ENCODE results near the gene PPFIA3.

Gene PPFIA3

DNA sequence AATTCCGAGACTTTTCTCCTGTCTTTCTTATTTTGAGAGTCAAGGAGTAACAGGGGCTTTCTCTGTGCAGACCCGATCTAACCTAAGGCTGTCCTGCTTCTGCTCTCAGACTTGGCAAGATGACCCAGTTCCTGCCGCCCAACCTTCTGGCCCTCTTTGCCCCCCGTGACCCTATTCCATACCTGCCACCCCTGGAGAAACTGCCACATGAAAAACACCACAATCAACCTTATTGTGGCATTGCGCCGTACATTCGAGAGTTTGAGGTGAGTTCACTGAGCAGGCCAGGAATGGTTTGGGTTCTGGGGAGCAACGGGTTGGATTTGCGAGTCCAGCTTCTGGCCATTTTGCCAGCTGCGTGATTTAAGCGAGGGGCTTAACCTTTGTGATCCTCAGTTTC lies 33.0 kb upstream of the PPFIA3 start:
- Histone ChIP-seq H3K27me3 (ENCODE audit: control insufficient read depth, insufficient read depth, low read length) (no peaks in the 10 kb centered on the region), H3K9me3 (ENCODE audit: control insufficient read depth, low read length) (no peaks in the 10 kb centered on the region), H3K9ac (ENCODE audit: low read length) (peak overlapping the region; percentile 93), H3K36me3 (ENCODE audit: control insufficient read depth, insufficient read depth, low read length) (peaks cover 12% of the 10 kb centered on the region), H3K4me3 (ENCODE audit: low read length) (peak overlapping the region; percentile 89), H3K4me1 (ENCODE audit: control insufficient read depth, insufficient read depth, low read length) (peaks cover 16% of the 10 kb centered on the region)

DNA sequence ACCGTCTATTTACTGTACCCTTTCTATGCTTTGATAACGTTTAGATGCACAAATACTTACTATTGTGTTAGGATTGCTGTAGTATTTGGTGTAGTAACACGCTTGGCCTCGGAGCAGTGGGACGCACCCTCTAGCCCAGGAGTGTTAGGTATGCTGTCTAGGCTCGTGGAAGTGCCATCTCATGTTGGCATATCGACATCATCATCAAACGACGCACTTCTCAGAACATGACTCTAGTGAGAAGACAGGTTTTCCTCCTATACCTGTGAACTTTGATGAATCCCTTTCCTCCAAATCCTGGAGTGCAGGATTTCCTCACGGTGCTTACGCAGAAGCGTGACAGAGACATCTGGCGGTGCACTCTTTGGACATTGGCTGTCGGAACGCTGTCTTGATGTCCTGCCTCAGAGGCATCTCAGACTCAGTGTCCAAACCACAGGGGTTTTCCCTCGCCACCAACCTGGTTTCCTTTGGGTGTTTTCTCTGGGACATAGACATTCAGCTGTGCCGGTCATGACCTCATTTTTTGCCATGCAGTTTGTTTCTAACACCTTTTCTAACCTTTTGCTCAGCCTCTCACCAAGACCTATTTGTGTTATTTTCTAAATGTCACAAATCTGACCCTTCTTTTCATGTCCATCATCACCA lies 27.8 kb upstream of the PPFIA3 start:
- Histone ChIP-seq H3K9me3 (ENCODE audit: control insufficient read depth, low read length) (no peaks in the 10 kb centered on the region), H3K36me3 (ENCODE audit: control insufficient read depth, insufficient read depth, low read length) (peaks cover 12% of the 10 kb centered on the region), H3K27me3 (ENCODE audit: control insufficient read depth, insufficient read depth, low read length) (no peaks in the 10 kb centered on the region), H3K4me1 (ENCODE audit: control insufficient read depth, insufficient read depth, low read length) (peaks cover 10% of the 10 kb centered on the region), H3K9ac (ENCODE audit: low read length) (no peak overlapping the region), H3K4me3 (ENCODE audit: low read length) (no peak overlapping the region)

DNA sequence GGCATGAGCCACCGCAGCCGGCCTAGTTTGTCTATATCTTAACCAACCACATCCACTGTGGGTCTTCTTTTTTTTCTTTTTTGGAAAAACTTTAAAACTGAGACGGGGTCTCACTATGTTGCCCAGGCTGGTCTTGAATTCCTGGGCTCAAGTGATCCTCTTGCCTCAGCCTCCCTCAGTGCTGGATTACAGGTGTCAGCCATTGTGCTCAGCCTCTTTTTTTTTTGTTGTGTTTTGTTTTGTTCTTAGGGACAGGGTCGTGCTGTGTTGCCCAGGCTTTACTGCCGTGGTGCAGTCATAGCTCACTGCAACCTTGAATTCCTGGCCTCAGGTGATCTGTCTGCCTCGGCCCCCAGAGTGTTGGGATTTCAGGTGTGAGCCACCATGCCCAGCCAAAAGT lies 26.7 kb upstream of the PPFIA3 start:
- Histone ChIP-seq H3K9ac (ENCODE audit: low read length) (no peak overlapping the region), H3K27me3 (ENCODE audit: control insufficient read depth, insufficient read depth, low read length) (no peaks in the 10 kb centered on the region), H3K36me3 (ENCODE audit: control insufficient read depth, insufficient read depth, low read length) (peaks cover 13% of the 10 kb centered on the region), H3K4me3 (ENCODE audit: low read length) (no peak overlapping the region), H3K9me3 (ENCODE audit: control insufficient read depth, low read length) (no peaks in the 10 kb centered on the region), H3K4me1 (ENCODE audit: control insufficient read depth, insufficient read depth, low read length) (no peaks in the 10 kb centered on the region)

DNA sequence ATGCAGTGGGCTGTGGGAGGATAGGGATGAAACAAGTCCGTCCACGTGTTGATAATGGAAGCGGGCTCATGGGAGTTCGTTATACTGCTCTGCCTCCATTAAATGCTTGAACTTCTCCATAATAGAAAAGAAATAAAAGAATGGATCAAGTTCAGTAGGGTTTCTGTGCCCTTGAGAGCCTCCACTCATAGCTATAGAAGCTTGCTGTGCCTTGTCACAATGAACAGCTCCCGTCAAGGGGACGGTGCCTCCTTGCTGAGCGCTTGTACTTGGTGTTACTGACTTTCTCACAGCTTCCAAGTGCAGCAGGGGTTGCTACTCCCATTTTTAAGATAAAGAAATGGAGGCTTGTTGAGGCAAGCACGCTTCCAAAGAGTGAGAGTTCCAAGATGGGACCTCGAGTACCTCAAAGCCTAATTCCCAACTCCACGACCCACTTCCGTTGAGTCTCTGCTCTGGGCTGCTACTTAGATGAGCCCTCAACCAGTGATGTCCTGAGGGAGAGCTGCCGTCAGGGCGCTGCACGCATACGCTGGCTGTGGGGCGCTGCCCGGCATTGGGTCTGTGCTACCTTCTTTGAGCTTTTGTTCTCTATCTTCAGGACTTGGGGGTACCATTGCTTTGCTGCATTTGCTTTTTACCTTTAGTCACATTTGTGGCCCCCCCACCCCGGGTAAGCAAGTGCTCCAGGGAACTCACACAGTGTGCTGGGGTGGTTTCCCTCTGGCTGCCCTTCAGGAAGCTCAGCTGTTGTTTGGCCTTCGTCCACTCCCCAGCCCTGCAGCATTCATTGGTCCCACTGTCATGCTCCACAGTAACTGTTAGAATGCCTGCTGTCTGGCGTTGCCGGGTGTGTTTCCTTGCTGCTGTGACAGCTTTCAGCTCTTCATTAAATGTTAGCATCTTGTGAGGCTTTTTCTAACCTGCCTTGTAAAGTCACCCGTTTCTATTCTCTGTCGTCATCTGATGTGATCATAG lies 24.6 kb upstream of the PPFIA3 start:
- Histone ChIP-seq H3K9ac (ENCODE audit: low read length) (no peak overlapping the region), H3K9me3 (ENCODE audit: control insufficient read depth, low read length) (no peaks in the 10 kb centered on the region), H3K4me1 (ENCODE audit: control insufficient read depth, insufficient read depth, low read length) (no peaks in the 10 kb centered on the region), H3K4me3 (ENCODE audit: low read length) (no peak overlapping the region), H3K36me3 (ENCODE audit: control insufficient read depth, insufficient read depth, low read length) (peaks cover 13% of the 10 kb centered on the region), H3K27me3 (ENCODE audit: control insufficient read depth, insufficient read depth, low read length) (no peaks in the 10 kb centered on the region)

DNA sequence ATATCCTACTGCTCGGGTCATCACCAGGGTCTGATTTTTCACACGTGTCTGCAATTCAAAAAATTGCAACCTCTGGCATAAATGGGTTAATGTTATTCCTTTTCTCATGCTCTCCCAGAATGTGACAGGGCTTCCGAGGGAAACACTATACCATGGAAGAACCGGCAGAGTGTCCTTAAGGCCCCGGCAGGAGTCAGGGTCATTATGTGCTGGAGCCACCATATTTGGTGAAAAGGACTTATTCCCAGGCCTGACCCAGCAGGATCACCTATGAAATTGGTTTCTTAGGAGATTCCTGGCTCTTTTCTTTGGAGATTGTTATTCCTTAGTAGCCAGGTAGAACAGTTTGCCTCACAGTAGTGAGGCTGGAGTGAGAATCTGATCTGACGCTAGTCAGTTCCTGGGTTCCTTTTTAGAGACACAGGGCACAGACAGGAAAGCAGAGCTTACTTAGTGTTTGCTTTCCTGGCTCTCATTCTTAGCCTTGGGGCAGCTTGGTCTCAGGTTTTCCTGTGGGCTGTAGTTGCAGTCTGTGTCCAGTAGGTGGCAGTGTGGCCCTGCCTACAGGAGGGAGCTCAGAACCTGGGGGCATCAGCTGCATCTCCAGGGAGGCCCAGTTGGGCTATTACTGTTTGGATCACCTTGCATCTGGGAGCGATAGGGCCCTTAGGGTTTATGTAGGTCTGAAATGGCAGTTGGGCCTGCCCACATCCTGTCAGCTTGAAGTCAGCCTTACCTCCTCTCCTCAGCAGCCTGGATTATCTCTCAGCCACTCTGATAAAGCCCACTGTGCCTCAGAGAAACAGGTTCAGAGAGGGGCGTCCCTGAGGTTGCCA lies 21.7 kb upstream of the PPFIA3 start:
- Histone ChIP-seq H3K4me3 (ENCODE audit: low read length) (no peak overlapping the region), H3K27me3 (ENCODE audit: control insufficient read depth, insufficient read depth, low read length) (no peaks in the 10 kb centered on the region), H3K36me3 (ENCODE audit: control insufficient read depth, insufficient read depth, low read length) (peaks cover 15% of the 10 kb centered on the region), H3K9me3 (ENCODE audit: control insufficient read depth, low read length) (no peaks in the 10 kb centered on the region), H3K4me1 (ENCODE audit: control insufficient read depth, insufficient read depth, low read length) (no peaks in the 10 kb centered on the region), H3K9ac (ENCODE audit: low read length) (no peak overlapping the region)

DNA sequence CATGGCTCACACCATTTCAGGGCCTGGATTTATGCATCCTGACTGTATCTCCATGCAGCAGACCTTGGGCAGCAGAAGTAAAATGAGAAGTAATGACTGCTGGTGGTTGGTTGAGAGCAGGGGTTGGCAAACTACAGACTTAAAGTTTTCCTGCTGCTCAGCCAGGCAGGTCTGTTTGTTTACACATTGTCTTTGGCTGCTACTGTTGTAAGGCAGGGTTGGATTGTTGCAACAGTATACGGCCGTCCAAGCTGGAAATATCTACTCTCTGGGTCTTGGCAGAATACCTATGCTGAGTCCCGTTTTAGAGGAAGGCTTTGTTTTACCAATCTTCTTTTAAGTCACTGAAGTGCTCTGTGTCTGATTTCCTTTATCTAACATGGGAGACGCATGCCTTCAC lies 20.5 kb upstream of the PPFIA3 start:
- Histone ChIP-seq H3K9me3 (ENCODE audit: control insufficient read depth, low read length) (no peaks in the 10 kb centered on the region), H3K9ac (ENCODE audit: low read length) (no peak overlapping the region), H3K4me1 (ENCODE audit: control insufficient read depth, insufficient read depth, low read length) (no peaks in the 10 kb centered on the region), H3K4me3 (ENCODE audit: low read length) (no peak overlapping the region), H3K36me3 (ENCODE audit: control insufficient read depth, insufficient read depth, low read length) (peaks cover 15% of the 10 kb centered on the region), H3K27me3 (ENCODE audit: control insufficient read depth, insufficient read depth, low read length) (no peaks in the 10 kb centered on the region)

DNA sequence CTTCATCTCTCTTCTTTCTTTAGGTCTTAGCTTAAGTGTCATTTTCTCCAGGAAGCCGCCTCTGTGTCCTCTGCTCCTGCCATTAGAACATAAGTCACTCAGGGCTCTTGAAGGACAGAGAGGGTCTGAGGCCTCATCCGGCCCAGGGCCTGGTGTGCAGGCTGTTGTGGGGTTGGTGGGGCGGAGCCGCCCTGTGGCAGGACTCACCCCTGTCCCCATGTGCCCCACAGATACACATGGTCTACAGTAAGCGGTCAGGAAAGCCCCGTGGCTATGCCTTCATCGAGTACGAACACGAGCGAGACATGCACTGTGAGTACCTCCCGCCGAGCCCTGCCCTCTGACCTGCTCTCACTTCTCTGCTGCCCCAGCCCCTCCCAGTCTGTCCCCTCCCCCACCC lies 18.2 kb upstream of the PPFIA3 start:
- Histone ChIP-seq H3K36me3 (ENCODE audit: control insufficient read depth, insufficient read depth, low read length) (peaks cover 22% of the 10 kb centered on the region), H3K4me3 (ENCODE audit: low read length) (no peak overlapping the region), H3K9ac (ENCODE audit: low read length) (no peak overlapping the region)

DNA sequence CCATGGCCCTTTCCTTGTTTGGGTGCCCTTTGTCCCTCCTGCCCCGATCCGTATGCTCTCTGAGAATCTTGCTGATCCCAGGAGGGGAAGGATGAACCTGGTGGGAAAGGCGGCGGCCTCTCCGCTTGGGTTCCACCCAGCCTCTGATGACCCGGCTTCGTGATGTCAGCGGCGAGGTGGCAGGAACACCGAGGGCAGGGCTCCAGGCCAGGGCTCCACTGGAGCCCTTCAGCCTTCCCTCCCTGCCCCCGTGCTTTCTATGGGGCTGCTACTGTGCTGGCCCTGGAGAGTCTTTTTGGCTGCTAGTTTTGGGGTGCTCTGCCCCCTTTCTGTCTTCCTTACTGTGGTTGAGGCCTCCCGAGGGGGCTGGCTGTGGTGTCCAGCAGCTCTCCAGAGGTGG lies 17.0 kb upstream of the PPFIA3 start:
- no peak overlapping the region for H3K9ac ChIP-seq (ENCODE audit: low read length)
- H3K4me1 ChIP-seq (ENCODE audit: control insufficient read depth, insufficient read depth, low read length), result no peaks in the 10 kb centered on the region
- H3K4me3 ChIP-seq (ENCODE audit: low read length), result no peak overlapping the region
- H3K36me3 ChIP-seq (ENCODE audit: control insufficient read depth, insufficient read depth, low read length), result peaks cover 25% of the 10 kb centered on the region
- H3K27me3 ChIP-seq (ENCODE audit: control insufficient read depth, insufficient read depth, low read length), result no peaks in the 10 kb centered on the region
- H3K9me3 ChIP-seq (ENCODE audit: control insufficient read depth, low read length), result no peaks in the 10 kb centered on the region

More for the DNA sequence above, 18.2 kb upstream of the PPFIA3 start:
- Histone ChIP-seq H3K4me1 (ENCODE audit: control insufficient read depth, insufficient read depth, low read length) (no peaks in the 10 kb centered on the region), H3K27me3 (ENCODE audit: control insufficient read depth, insufficient read depth, low read length) (no peaks in the 10 kb centered on the region), H3K9me3 (ENCODE audit: control insufficient read depth, low read length) (no peaks in the 10 kb centered on the region)

DNA sequence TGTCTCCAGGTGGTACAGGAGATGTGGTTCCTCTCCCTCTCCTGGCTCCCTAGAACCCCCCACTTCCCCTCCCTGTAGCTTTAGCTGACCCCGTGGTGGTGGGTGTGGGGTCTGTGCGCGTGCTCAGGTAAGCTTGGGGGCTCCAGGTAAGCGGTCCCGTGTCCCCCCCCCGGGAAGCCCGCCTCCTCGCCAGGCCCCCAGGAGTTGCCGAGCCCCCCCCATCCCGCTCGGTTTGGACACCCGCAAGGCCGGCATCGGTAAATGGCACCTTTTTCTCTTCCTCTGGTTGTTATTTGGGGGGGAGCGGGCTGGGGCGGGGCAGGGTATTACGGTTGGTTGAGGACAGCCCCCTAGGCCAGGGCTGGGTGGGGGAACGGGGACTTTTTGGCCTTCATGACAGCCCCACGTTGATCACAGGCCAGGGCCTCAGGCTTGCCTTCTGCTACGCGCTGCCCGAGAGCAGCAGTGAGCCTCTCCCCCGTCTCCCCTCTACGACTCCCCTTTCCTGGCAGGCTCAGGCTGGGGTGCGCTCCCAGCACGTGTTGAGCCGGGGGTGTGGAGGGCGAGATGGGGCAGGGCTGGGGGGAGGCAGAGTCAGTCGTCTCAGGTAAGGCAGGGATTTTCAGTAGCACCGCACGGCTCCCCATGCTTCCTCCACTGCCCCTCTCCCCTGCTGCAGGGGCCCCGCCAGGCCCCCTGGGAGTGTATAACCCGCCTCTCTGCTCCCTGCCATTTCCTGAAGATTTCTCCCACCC lies 15.8 kb upstream of the PPFIA3 start:
- Histone ChIP-seq H3K9me3 (ENCODE audit: control insufficient read depth, low read length) (no peaks in the 10 kb centered on the region), H3K9ac (ENCODE audit: low read length) (no peak overlapping the region), H3K4me1 (ENCODE audit: control insufficient read depth, insufficient read depth, low read length) (no peaks in the 10 kb centered on the region), H3K4me3 (ENCODE audit: low read length) (no peak overlapping the region), H3K27me3 (ENCODE audit: control insufficient read depth, insufficient read depth, low read length) (no peaks in the 10 kb centered on the region), H3K36me3 (ENCODE audit: control insufficient read depth, insufficient read depth, low read length) (peaks cover 23% of the 10 kb centered on the region)

DNA sequence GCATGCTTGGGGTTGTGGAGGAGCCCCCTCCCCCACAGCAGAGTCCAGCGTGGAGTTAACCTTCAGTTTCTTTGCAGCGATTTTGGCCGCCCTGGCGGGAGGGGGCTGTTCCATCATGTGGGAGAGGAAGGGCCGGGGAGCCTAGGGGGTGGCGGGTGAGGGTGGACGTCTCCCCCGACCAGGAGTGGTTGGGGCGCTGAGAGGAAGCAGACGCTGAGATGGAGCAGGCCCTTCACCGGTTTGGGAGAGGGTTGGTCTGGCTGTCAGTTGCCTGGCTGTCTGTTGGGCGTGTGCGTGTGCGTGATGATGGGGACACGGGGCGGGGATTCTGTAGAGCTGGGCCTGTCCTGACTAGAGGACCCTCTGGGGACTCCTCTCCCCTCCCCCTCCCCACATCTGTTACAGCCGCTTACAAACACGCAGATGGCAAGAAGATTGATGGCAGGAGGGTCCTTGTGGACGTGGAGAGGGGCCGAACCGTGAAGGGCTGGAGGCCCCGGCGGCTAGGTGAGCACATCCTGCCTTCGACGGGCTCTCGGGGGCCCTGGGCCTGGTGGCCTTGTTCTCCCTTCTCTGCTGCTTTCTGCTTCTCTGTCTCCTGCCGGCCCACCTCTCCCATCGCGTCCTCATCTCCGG lies 15.0 kb upstream of the PPFIA3 start:
- no peak overlapping the region for H3K4me3 ChIP-seq (ENCODE audit: low read length)
- no peaks in the 10 kb centered on the region for H3K4me1 ChIP-seq (ENCODE audit: control insufficient read depth, insufficient read depth, low read length)
- H3K27me3 ChIP-seq (ENCODE audit: control insufficient read depth, insufficient read depth, low read length), result no peaks in the 10 kb centered on the region
- peaks cover 31% of the 10 kb centered on the region for H3K36me3 ChIP-seq (ENCODE audit: control insufficient read depth, insufficient read depth, low read length)
- H3K9me3 ChIP-seq (ENCODE audit: control insufficient read depth, low read length), result no peaks in the 10 kb centered on the region
- H3K9ac ChIP-seq (ENCODE audit: low read length), result no peak overlapping the region

DNA sequence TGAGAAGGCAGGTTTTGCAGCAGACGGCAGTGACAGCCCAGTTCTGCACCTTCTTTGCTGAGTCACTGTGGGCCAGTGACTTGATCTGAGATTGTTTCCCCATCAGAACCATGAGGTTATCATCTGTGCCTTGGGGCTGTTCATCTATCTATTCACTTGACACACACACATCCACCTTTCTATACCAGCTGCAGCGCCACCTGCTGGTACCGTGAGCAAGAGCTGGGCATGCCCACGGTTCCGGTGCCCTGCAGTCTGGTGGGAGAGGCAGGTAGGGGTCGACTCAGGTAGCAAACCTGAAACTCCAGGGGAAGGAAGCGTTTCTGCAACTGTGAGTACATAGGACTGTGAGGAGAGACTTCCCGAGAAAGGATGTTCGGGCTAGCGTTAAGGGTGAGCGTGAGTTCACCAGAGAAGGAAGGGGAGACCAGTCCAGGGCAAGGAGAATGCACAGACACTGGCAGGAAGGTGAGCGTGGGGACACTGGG lies 12.7 kb upstream of the PPFIA3 start:
- no peaks in the 10 kb centered on the region for H3K9me3 ChIP-seq (ENCODE audit: control insufficient read depth, low read length)
- no peak overlapping the region for H3K4me3 ChIP-seq (ENCODE audit: low read length)
- H3K27me3 ChIP-seq (ENCODE audit: control insufficient read depth, insufficient read depth, low read length), result no peaks in the 10 kb centered on the region
- no peak overlapping the region for H3K9ac ChIP-seq (ENCODE audit: low read length)
- H3K4me1 ChIP-seq (ENCODE audit: control insufficient read depth, insufficient read depth, low read length), result no peaks in the 10 kb centered on the region
- H3K36me3 ChIP-seq (ENCODE audit: control insufficient read depth, insufficient read depth, low read length), result peaks cover 22% of the 10 kb centered on the region
